ENCODE data around the gene NRXN2. TPM values are rescaled to one million over a fixed set of nuclear protein-coding genes. Genes with fewer than 3 reads are reported as not detected.

Gene NRXN2
- total and polyA plus RNA-seq, 2 donors (not counting 3 experiments of a cell fraction or from before 2014, with no cell fraction given), result not detected

DNA sequence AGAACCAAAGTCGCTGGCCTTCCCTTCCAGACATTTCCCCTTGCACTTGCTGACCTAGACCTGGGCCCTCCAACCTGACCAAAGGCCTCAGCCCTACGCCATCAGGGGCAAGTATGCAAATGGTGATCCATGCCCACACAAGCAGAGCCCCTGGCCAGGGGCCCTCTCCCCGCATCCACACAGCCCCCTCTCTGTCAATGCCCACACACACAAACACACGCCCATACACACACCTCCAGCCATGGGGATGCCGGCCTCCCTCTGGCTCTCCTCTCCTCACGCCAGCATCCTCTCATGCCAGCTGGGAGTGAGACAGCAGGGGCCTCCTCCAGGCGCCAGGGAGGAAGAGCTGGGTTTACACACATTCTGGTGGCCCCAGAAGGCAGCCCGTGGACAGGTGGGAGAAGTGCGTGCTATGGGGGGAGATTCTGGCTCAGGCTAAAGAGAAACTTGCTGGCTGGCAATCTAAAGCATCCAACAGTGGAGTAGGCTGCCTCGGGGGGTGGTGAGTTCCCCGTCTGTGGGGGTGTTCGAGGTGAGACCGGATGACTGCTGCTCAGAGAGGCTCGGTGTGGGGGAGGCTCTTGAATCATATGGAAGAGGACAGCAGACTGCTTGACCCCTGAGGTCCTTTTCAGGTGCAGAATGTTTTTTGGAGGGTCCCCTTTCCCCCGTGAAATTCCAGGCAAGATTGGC, 4.8 kb downstream of the NRXN2 start:
- POLR2A ChIA-PET, result no interaction called here
- CTCF ChIA-PET, result interaction anchor here (0.9 kb wide), 1 partner anchor 19 kb away, joined by 3 read pairs; no protein-coding TSS in a partner anchor
- dilution Hi-C loops (cut with MboI; ENCODE audit: extremely low pct_ligation_motif_present, low sequenced_read_pairs), result no loop called here

More for the DNA sequence above, 4.8 kb downstream of the NRXN2 start:
- no peak overlapping the region for H2AFZ ChIP-seq (ENCODE audit: low read depth, low read length)
- no peaks in the 10 kb centered on the region for H4K20me1 ChIP-seq (replicated peaks; ENCODE audit: control insufficient read depth, extremely low read depth, insufficient read depth, low read length)
- TF ChIP-seq MAX (IDR thresholded peaks at IDR 0.05; ENCODE audit: insufficient read depth, insufficient read length) (no peak), FOS (IDR thresholded peaks at IDR 0.05; ENCODE audit: borderline replicate concordance, insufficient read depth, low read length) (no peak), MYC (IDR thresholded peaks at IDR 0.05; ENCODE audit: low read depth, low read length) (no peak), POLR2A (IDR thresholded peaks at IDR 0.05; ENCODE audit: low read depth, low read length) (no peak), EZH2 (IDR thresholded peaks at IDR 0.05; ENCODE audit: borderline replicate concordance, low read depth, low read length, severe bottlenecking) (no peak), POLR2AphosphoS5 (IDR thresholded peaks at IDR 0.05; ENCODE audit: insufficient read depth, low read depth, low read length) (no peak), JUN (IDR thresholded peaks at IDR 0.05; ENCODE audit: borderline replicate concordance, insufficient read depth, insufficient read length, low read depth) (no peak), GATA2 (IDR thresholded peaks at IDR 0.05; ENCODE audit: insufficient read depth, insufficient read length, low read depth, low read length) (no peak)
- TF ChIP-seq, protein P1, sequence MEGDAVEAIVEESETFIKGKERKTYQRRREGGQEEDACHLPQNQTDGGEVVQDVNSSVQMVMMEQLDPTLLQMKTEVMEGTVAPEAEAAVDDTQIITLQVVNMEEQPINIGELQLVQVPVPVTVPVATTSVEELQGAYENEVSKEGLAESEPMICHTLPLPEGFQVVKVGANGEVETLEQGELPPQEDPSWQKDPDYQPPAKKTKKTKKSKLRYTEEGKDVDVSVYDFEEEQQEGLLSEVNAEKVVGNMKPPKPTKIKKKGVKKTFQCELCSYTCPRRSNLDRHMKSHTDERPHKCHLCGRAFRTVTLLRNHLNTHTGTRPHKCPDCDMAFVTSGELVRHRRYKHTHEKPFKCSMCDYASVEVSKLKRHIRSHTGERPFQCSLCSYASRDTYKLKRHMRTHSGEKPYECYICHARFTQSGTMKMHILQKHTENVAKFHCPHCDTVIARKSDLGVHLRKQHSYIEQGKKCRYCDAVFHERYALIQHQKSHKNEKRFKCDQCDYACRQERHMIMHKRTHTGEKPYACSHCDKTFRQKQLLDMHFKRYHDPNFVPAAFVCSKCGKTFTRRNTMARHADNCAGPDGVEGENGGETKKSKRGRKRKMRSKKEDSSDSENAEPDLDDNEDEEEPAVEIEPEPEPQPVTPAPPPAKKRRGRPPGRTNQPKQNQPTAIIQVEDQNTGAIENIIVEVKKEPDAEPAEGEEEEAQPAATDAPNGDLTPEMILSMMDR (IDR thresholded peaks at IDR 0.05; ENCODE audit: extremely low read depth in 1 of 2, insufficient read depth in 1 of 2, low read depth in 1 of 2, low read length in 2 of 2), result no peak
- intact Hi-C loops (cut with micrococcal nuclease), result no loop called here
- H3K79me2 ChIP-seq (ENCODE audit: control insufficient read depth, insufficient read depth, low read length), result no peaks in the 10 kb centered on the region
- BruUV-seq (replicated peaks), result no TSS peak
- FAIRE-seq (no peak), DNase-seq (ENCODE audit: low read depth, low spot score) (no peak)
- no peak overlapping the region for H3K9ac ChIP-seq (replicated peaks; ENCODE audit: extremely low read depth, insufficient read depth, low read length)
- no peak overlapping the region for H3K4me2 ChIP-seq (ENCODE audit: insufficient read depth, low read length)
- no peak overlapping the region for H3K4me3 ChIP-seq (replicated peaks in 1 of 3; ENCODE audit: insufficient read depth in 1 of 3, low read depth in 1 of 3, low read length in 3 of 3)
- no peaks in the 10 kb centered on the region for H3K36me3 ChIP-seq (ENCODE audit: control insufficient read depth in 2 of 2, extremely low read depth in 1 of 2, insufficient read depth in 2 of 2, low read length in 2 of 2)
- peaks cover 45 to 47% of the 10 kb centered on the region in 2 experiments for H3K27me3 ChIP-seq (ENCODE audit: control insufficient read depth in 2 of 2, insufficient read depth in 2 of 2, low read length in 2 of 2)
- H3K9me3 ChIP-seq (replicated peaks; ENCODE audit: control insufficient read depth, insufficient read depth, low read length), result no peaks in the 10 kb centered on the region
- no peaks in the 10 kb centered on the region for H3K4me1 ChIP-seq (ENCODE audit: control insufficient read depth, extremely low read depth, insufficient read depth, low read length)
- no peaks in the 10 kb centered on the region for H3K9me1 ChIP-seq (replicated peaks; ENCODE audit: control insufficient read depth, extremely low read depth, insufficient read depth, low read length)
- no peak overlapping the region for H3K27ac ChIP-seq (ENCODE audit: insufficient read depth, low read depth, low read length)

Data from endothelial cell of umbilical vein (primary cell).